HG02763 (cell line): ENCODE results near the gene GALR1.
"Not testable (repeated sequence)": the region's sequence is repeated elsewhere in the genome, so short reads cannot be mapped to it uniquely, and the experiment has no call there.

Experiments used
- ATAC-seq: cut with Tn5 transposase; IDR thresholded peaks from one replicate; pipeline ENCODE4 v1.9.1; 2021; ENCODE audit warnings: mild to moderate bottlenecking, moderate library complexity; ENCODE audit not compliant: unreplicated experiment

The GALR1 gene

GRCh38 chr18:77249569-77250500, at the start of gene GALR1:
TSS of gene GALR1 (plus strand) at chr18:77249848. CDS start at chr18:77250549, 701 bp downstream.
- no peak for ATAC-seq

- ATAC-seq = no peak
Observed at GRCh38 chr18:77201506-77201905, 48.1 kb upstream of the GALR1 start.

GRCh38 chr18:77202329-77202728, 47.3 kb upstream of the GALR1 start:
- ATAC-seq = no peak

- ATAC-seq = no peak
Observed at GRCh38 chr18:77203071-77203470, 46.6 kb upstream of the GALR1 start.

- ATAC-seq = no peak
Observed at GRCh38 chr18:77203851-77204250, 45.8 kb upstream of the GALR1 start.

GRCh38 chr18:77205769-77206168, 43.9 kb upstream of the GALR1 start:
- ATAC-seq = no peak

- ATAC-seq = no peak
Observed at GRCh38 chr18:77206676-77207374, 42.8 kb upstream of the GALR1 start.

GRCh38 chr18:77207540-77207939, 42.1 kb upstream of the GALR1 start:
- peak; percentile 47 for ATAC-seq

GRCh38 chr18:77208964-77209363, 40.7 kb upstream of the GALR1 start:
- peak; percentile 69 for ATAC-seq

- no peak for ATAC-seq
Observed at GRCh38 chr18:77209587-77209986, 40.1 kb upstream of the GALR1 start.

- ATAC-seq = no peak
Observed at GRCh38 chr18:77210249-77210648, 39.4 kb upstream of the GALR1 start.

- ATAC-seq = no peak
Observed at GRCh38 chr18:77218642-77219041, 31.0 kb upstream of the GALR1 start.

GRCh38 chr18:77220726-77221125, 28.9 kb upstream of the GALR1 start:
- ATAC-seq = no peak

- no peak for ATAC-seq
Observed at GRCh38 chr18:77222464-77222863, 27.2 kb upstream of the GALR1 start.

- no peak for ATAC-seq
Observed at GRCh38 chr18:77223221-77223639, 26.4 kb upstream of the GALR1 start.

- no peak for ATAC-seq
Observed at GRCh38 chr18:77223653-77224052, 26.0 kb upstream of the GALR1 start.

GRCh38 chr18:77230645-77231044, 19.0 kb upstream of the GALR1 start:
- no peak for ATAC-seq

GRCh38 chr18:77234504-77235365, 14.9 kb upstream of the GALR1 start:
- ATAC-seq = no peak

GRCh38 chr18:77239285-77239684, 10.4 kb upstream of the GALR1 start:
- not testable (repeated sequence) for ATAC-seq

GRCh38 chr18:77248873-77249568, 627 bp upstream of the GALR1 start:
- ATAC-seq = no peak
